GM19193 (cell line): ENCODE measurements around the gene KCNK6.

ENCODE experiments used
- POLR2A ChIP-seq: IDR thresholded peaks from 4 replicates; pipeline ENCODE4 v1.6.1; 2011; ENCODE audit not compliant: insufficient read depth, insufficient read length; ENCODE audit errors: extremely low read depth

Gene KCNK6

DNA sequence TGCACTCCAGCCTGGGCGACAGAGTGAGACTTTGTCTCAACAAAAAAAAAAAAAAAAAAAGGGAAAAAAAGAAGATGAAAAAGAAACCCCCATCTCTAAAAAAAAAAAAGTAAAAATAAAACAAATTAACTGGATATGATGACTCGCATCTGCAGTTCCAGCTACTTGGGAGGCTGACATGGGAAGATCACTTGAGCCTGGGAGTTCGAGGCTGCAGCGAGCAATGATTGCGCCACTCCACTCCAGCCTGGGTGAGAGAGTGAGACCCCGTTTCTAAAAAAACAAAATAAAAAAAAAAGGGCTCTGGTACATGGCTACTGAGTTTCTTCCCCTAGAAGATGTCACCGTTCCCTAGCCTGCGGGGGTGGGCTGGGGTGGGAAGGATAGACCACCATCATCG lies 13.6 kb downstream of the KCNK6 start:
- no peak for TF ChIP-seq POLR2A

DNA sequence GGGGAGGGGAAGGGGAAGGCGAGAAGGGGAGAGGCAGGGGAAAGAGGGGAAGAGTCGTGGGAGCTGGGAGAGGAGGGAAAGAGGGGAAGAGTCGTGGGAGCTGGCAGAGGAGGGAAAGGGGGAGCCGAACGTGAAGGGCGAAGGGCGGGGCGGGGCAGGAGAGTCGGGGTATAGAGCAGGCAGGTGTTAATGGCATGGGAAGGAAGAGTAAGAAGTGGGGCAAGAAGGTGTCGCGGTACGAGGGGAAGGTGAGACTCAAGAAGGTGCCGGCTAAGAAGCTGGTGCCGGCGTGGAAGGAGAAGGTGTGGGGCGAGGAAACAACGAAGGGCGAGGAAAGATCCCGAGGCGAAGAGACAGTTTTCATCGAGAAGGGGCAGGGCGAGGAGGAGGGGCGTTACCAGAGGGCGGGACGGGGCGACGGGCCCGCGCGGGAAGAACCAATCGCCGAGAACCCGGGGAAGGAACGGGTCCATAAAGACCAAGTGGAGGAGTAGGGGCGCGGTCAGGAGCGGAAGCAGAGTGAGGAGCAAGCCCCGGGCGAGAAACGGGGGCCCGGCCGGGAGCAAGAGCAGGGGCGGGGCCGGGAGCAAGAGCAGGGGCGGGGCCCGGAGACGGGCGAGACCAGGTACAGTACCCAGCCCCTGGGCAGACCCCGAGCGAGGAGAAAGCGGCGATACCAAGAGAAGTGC lies 16.4 kb downstream of the KCNK6 start:
- peak; percentile 57 for TF ChIP-seq POLR2A

DNA sequence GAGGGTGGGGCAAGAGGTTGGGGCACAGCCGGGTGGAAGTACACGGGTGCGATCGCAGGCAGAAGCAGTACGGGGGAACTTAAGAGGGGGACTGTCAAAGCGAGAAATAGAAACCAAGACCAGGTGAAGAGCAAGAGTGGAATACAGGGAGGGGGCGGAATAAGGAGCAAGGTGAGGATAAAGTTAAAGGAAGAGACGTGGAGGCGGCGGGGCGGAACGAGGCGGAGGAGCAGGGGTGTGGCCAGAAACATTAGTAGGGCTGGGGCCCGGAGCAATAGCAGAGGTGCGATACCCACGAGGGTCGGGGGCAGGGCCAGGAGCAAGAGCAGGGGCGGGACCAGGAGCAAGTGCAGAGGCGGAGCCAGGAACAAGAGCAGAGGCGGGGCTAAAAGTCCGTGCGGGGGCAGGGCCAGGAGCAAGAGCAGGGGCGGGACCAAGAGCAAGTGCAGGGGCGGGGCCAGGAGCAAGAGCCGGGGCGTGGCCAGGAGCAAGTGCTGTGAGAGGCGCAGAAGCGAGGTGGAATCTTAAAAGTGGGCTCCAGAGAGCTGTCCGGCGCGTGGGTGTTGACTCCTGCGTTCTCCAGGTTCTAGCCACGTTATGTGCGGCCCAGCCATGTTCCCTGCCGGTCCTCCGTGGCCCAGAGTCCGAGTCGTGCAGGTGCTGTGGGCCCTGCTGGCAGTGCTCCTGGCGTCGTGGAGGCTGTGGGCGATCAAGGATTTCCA lies 17.2 kb downstream of the KCNK6 start:
- peak; percentile 34 for TF ChIP-seq POLR2A

DNA sequence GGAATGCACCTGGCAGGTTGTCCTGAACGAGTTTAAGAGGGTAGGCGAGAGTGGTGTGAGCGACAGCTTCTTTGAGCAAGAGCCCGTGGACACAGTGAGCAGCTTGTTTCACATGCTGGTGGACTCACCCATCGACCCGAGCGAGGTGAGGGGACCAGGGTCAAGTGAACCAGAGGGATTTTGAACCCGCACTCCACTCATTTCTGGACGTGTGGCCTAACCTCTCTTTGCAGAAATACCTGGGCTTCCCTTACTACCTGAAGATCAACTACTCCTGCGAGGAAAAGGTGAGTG lies 17.7 kb downstream of the KCNK6 start:
- TF ChIP-seq POLR2A: no peak

DNA sequence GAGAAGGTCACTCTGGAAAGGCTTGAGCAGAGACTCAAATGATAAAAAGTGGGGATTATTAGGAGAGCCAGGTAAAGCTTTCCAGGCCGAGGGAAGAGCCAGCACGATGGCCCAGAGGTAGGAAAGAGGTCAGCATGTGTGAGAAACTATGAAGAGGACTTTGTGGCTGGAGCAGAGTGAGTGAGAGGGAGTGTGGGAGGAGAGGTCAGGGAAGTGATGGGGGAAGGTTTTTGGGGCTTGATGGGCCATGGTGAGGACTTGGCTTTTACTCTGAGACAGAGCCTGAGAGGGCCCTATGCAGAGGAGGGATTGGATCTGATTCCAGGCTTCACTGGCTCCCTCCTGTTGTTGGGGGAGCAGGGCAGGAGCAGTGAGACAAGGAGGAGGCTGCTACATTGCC lies 21.3 kb downstream of the KCNK6 start:
- TF ChIP-seq POLR2A: no peak

DNA sequence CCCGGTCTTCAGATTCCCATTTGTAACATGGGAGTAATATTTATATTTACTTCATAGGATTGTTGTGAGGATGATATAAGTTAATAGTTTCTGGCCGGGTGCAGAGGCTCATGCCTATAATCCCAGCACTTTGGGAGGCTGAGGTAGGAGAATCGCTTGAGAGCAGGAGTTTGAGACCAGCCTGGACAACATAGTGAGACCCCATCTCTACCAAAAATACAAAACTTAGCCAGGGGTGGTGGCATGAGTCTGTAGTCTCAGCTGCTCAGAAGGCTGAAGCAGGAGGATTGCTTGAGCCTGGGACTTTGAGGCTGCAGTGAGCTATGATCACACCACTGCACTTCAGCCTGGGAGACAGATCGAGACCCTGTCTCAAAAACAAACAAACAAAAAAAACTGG lies 27.2 kb downstream of the KCNK6 start:
- TF ChIP-seq POLR2A: no peak

DNA sequence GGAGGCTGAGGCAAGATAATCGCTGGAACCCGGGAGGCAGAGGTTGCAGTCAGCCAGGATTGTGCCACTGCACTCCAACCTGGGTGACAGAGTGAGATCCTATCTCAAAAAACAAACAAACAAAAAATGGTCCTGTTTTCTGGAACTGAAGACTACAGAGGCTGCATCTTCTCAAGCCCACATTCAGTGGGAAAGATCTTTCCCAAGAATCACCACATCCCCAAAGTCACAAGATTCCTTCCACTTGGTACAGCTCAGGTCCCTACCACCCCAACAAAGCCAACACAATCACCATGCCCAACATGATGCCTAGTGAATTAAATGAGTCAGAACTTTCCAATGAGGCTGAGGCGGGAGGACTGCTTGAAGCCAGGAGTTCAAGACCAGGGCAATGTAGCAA lies 31.2 kb downstream of the KCNK6 start:
- TF ChIP-seq POLR2A: no peak

DNA sequence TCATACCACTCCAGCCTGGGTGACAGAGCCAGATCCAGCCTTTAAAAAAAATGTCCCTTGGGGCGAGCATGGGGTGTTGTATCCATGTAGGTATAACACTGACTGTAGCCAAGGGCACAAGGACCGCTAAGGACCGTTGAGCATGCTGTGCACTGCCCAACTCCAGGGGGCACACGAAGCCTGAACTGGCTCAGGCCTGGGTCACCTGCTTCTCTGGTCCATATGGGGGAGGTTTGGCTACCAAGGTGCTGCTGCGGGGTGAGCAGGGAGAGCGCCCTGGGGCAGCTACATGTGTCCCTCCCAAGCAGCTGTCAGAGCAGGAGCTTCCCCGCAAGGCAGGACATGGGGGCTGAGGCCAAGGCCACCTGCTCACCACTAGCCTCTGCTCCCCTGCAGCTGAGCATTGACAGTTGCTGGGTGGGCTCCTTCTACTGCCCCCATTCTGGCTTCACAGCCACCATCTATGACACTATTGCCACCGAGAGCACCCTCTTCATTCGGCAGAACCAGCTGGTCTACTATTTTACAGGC lies 32.3 kb downstream of the KCNK6 start:
- no peak for TF ChIP-seq POLR2A

DNA sequence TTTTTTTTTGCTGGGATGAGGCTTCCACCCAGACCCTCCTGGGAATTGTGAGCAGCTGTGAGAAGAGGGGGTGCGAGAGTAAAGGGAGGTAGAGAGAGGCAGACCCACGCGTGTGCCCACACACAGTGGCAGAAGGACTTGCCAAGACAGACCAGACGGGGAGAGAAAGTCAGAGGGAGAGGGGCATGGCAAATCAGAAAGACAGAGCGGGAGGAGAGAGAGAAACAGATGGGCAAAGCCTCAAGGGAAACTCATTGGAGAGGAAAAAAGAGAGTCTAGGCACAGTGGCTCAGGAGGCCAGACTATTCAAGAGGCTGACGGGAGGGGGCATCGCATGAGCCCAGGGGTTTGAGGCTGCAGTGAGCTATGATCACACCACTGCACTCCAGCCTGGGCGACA lies 33.0 kb downstream of the KCNK6 start:
- TF ChIP-seq POLR2A: no peak

DNA sequence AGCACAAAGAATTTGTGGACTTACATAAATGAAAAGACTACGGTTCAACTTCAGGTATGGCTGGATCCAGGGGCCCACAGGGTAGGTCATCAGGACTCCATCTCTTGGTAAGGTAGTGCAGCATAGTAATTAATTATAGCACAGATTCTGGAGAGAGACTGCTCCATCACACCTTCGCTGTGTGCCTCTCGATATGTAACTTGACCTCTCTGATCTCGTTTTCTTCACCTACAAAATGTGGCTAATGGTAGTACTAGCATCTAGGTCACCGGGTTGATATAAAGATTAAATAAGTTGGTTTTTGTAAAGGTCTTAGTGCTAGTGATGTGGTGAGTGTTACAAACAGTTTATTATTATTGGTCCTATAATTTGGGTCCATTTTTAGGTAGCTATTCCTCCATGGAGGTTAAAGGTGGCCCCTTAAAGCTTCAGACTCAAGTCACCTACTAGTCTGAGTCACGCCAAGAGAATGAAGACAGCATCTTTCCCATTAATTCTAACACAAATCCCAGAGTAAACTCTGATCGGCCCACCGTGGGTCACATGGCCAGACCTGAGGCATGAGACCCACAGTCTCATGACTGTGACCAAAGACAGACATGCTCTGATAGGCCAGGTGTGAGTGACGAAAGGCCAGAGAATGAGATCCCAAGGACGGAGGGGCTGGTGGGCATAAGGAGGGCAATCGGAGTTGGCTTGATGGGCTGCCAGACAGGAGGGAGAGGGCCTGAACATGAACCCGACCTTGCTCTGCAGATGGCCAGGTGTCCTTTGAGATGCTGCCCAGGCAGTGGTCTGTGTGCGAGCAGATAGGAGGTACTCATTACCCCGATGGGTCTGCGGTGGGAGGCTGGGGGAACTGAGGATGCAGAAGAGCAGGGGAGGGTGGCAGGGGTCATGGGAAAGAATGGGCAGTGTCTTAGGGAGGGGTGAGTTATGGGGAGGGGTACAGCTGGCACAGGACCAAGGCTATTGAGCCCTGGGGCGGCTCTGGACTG lies 36.4 kb downstream of the KCNK6 start:
- TF ChIP-seq POLR2A: no peak

DNA sequence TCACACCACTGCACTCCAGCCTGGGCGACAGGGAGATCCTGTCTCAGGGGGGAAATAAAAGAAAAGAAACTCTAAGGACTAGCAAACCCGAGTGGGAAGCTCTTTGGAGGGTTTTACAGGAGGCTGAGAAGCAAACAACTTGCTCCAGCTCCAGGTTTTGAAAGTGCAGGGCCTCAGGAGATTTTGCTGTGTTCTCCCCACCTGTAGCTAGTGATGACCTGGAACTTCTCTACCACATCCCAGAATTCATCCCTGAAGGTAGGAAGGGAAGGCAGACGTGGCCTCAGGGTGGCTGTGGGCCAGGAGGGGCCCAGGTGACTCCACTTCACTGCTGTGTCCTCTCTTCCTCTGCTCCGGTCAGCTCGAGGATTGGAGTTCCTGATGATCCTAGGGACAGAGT lies 38.4 kb downstream of the KCNK6 start:
- TF ChIP-seq POLR2A: no peak

DNA sequence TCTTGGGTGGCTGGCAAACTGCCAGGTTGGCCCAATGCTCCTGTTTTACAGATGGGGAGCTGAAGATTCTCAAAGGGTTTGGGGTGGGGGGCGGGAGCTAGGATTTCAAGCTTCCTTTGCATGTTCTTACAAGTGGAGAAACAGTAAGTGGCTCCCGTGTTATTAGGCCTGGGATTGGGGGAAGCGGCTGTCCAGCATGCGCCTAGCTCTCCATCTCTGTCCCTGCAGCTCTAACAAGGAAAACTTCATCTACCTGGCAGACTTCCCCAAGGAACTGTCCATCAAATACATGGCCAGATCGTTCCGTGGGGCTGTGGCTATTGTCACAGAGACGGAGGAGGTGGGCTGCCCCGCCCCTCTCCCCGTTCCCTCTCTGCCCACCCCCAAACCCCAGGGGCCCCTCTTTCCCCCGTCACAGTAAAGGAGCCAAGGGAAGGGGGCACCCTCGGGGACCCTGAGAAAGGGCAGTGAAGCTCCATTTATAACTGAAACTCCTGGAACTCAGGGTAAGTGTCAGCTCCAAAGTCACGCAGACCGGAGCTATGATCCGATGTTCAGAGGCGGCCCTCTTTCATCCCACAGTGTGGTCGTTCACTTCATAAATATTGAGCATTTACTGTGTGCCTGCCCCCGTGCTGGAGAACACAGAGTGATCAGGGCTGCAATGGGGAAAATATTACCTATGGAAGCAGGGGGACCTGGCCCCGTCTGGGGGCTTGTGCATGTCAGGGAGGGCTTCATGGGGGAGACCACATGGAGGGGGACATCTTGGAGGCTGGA lies 39.8 kb downstream of the KCNK6 start:
- no peak for TF ChIP-seq POLR2A

DNA sequence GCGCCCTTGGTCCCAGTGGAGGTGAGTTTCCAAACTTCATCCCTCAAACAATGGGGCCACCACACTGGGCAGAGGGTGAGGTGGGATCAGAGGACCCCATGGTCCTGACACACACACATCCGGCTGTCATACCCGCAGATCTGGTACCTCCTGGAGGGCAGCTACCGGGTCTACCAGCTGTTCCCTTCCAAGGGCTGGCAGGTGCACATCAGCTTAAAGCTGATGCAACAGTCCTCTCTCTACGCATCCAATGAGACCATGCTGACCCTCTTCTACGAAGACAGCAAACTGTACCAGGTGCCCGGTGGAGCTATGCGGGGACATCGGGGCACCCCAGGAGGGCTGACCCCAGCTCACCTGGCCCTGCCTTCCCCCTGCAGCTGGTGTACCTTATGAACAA lies 40.7 kb downstream of the KCNK6 start:
- TF ChIP-seq POLR2A: no peak

DNA sequence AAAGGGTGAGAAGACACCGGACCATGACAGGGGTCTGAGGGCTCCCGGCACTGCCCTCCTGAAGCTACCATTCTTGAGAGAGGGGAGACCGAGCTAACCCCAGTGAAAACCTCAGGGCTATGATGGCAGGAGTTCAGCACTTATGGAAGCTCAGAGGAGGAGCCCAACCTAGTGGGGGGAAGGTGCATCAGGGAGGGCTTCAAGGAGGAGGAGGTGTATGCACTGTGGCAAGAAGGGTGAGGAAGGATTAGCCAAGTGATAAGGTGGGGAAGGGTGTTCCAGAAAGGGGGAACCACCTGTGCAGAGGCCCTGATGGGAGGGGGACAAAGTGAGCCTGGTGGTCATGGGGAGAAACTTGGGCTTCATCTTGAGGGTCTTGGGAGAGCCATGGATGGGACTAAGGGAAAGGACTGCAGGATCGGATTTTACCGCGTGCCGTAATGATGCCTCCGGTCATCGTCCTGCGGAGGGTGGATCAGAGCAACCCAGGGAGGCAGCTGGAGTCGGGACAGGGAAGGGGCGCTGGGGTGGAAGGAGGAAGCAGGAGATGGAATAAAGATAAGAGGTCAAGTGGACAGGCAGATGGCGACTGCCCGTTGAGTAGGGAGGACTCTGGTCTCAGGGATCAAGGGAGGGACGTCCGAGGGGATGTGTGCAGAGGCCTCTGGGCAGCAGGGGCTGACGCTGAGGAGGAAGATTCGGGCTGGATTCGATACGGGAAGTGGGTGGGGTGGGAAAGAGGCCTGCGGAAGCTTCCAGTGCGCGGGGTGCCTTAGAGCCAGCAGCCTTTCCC lies 41.4 kb downstream of the KCNK6 start:
- TF ChIP-seq POLR2A: no peak
